Brain microvascular endothelial cell (primary cell): ENCODE results near the gene TCF7.

Experiments used
- DNase-seq: peaks from one replicate; pipeline ENCODE4 v3.0.0-alpha.2; 2020
- H3K27ac ChIP-seq: fragments of 250-450 bp; sonication (Bioruptor Pico); 2 replicates; pipeline ENCODE4 v1.5.1; 2020; ENCODE audit warnings: mild to moderate bottlenecking, moderate library complexity
- H3K27me3 ChIP-seq: fragments of 250-450 bp; sonication (Bioruptor Pico); replicated peaks from 2 replicates; pipeline ENCODE4 v1.5.1; 2020; ENCODE audit warnings: mild to moderate bottlenecking
- H3K36me3 ChIP-seq: fragments of 250-450 bp; sonication (Bioruptor Pico); replicated peaks from 2 replicates; pipeline ENCODE4 v1.5.1; 2020; ENCODE audit warnings: mild to moderate bottlenecking
- H3K4me3 ChIP-seq: 2 replicates; pipeline ENCODE4 v1.5.1; 2011; ENCODE audit warnings: low read depth, mild to moderate bottlenecking, control low read depth, low read length, moderate library complexity
- CTCF ChIP-seq: IDR thresholded peaks from 2 replicates; pipeline ENCODE4 v1.5.1; 2011; ENCODE audit warnings: low read depth, mild to moderate bottlenecking, moderate library complexity, low read length, control low read depth, inconsistent platforms; ENCODE audit errors: missing control alignments
- in situ Hi-C: cut with HindIII; loops from 2 replicates; pipeline ENCODE4 v1.10.0; 2017; ENCODE audit warnings: low sequenced_read_pairs, low pct_ligation_motif_present

Gene TCF7

GRCh38 chr5:134183481-134183880 lies 69.0 kb downstream of the TCF7 start:
- no peaks in the 10 kb centered on the region for H3K36me3 ChIP-seq
- no peaks in the 10 kb centered on the region for H3K27me3 ChIP-seq
- TF ChIP-seq CTCF, result no peak
- DNase-seq, result no peak
- in situ Hi-C loops, result no loop called here
- H3K27ac ChIP-seq, result no peak overlapping the region
- H3K4me3 ChIP-seq, result no peak overlapping the region

GRCh38 chr5:134184155-134185135 lies 70.0 kb downstream of the TCF7 start:
- TF ChIP-seq CTCF, result peak; percentile 95
- Histone ChIP-seq H3K36me3 (no peaks in the 10 kb centered on the region), H3K27me3 (no peaks in the 10 kb centered on the region), H3K4me3 (no peak overlapping the region), H3K27ac (no peak overlapping the region)
- in situ Hi-C loops, result no loop called here
- peak; percentile 41 for DNase-seq

- no peak for TF ChIP-seq CTCF
- DNase-seq, result no peak
- Histone ChIP-seq H3K4me3 (no peak overlapping the region), H3K36me3 (no peaks in the 10 kb centered on the region), H3K27me3 (no peaks in the 10 kb centered on the region), H3K27ac (no peak overlapping the region)
- in situ Hi-C loops, result no loop called here
Measured at GRCh38 chr5:134188092-134188491, 73.6 kb downstream of the TCF7 start.

GRCh38 chr5:134189031-134189430 lies 74.5 kb downstream of the TCF7 start:
- TF ChIP-seq CTCF, result no peak
- Histone ChIP-seq H3K36me3 (no peaks in the 10 kb centered on the region), H3K27me3 (no peaks in the 10 kb centered on the region), H3K4me3 (no peak overlapping the region), H3K27ac (no peak overlapping the region)
- in situ Hi-C loops, result no loop called here
- DNase-seq, result no peak

GRCh38 chr5:134195666-134196065 lies 81.2 kb downstream of the TCF7 start:
- Histone ChIP-seq H3K4me3 (no peak overlapping the region), H3K27me3 (no peaks in the 10 kb centered on the region), H3K36me3 (peaks cover 43% of the 10 kb centered on the region), H3K27ac (no peak overlapping the region)
- in situ Hi-C loops, result no loop called here
- DNase-seq, result no peak
- TF ChIP-seq CTCF, result no peak
